Suprapubic skin (tissue), 4 donors: ENCODE measurements around the gene TAS1R3.

ENCODE experiments used
- EP300 ChIP-seq: sonication (generic); formaldehyde crosslinking; IDR thresholded peaks from one replicate; pipeline ENCODE4 v1.6.1; 2017; ENCODE audit warnings: antibody characterized with exemption
- POLR2A ChIP-seq, 2 donors: fragments of 450-650 bp; IDR thresholded peaks; one replicate each; pipeline ENCODE4 v1.6.1; 2017; ENCODE audit warnings: antibody characterized with exemption in 2 of 2, mild to moderate bottlenecking in 2 of 2, moderate library complexity in 2 of 2
- POLR2AphosphoS5 ChIP-seq, 3 donors: sonication (generic); formaldehyde crosslinking; IDR thresholded peaks; one replicate each; pipeline ENCODE4 v1.6.1; 2017; ENCODE audit warnings: antibody characterized with exemption in 3 of 3
- TF ChIP-seq, protein P1 (sequence below), 2 donors: fragments of 200-600 bp in 1 of 2; fragments of 450-650 bp in 1 of 2; sonication (generic) in 1 of 2; IDR thresholded peaks; one replicate each; pipeline ENCODE4 v1.5.1; 2016 to 2019; ENCODE audit warnings: antibody characterized with exemption in 2 of 2, mild to moderate bottlenecking in 1 of 2, moderate library complexity in 1 of 2

- TF ChIP-seq, protein P1, sequence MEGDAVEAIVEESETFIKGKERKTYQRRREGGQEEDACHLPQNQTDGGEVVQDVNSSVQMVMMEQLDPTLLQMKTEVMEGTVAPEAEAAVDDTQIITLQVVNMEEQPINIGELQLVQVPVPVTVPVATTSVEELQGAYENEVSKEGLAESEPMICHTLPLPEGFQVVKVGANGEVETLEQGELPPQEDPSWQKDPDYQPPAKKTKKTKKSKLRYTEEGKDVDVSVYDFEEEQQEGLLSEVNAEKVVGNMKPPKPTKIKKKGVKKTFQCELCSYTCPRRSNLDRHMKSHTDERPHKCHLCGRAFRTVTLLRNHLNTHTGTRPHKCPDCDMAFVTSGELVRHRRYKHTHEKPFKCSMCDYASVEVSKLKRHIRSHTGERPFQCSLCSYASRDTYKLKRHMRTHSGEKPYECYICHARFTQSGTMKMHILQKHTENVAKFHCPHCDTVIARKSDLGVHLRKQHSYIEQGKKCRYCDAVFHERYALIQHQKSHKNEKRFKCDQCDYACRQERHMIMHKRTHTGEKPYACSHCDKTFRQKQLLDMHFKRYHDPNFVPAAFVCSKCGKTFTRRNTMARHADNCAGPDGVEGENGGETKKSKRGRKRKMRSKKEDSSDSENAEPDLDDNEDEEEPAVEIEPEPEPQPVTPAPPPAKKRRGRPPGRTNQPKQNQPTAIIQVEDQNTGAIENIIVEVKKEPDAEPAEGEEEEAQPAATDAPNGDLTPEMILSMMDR (IDR thresholded peaks at IDR 0.05): no peak
- no peak for TF ChIP-seq POLR2A (IDR thresholded peaks at IDR 0.05)
- TF ChIP-seq POLR2AphosphoS5 (IDR thresholded peaks at IDR 0.05): no peak
- TF ChIP-seq EP300: no peak
These were observed 35.0 kb downstream of the TAS1R3 start for GRCh38 chr1:1365875-1366698.
